T-helper 1 cell (primary cell): ENCODE data around the gene PRIMA1.

Experiments
- DNase-seq, 5 donors: peaks; one replicate each; pipeline ENCODE4 v3.0.0-alpha.2; 2012 to 2020

Gene PRIMA1

GRCh38 chr14:93752980-93753561 is 35.2 kb downstream of the PRIMA1 start:
- DNase-seq = no peak

DNA sequence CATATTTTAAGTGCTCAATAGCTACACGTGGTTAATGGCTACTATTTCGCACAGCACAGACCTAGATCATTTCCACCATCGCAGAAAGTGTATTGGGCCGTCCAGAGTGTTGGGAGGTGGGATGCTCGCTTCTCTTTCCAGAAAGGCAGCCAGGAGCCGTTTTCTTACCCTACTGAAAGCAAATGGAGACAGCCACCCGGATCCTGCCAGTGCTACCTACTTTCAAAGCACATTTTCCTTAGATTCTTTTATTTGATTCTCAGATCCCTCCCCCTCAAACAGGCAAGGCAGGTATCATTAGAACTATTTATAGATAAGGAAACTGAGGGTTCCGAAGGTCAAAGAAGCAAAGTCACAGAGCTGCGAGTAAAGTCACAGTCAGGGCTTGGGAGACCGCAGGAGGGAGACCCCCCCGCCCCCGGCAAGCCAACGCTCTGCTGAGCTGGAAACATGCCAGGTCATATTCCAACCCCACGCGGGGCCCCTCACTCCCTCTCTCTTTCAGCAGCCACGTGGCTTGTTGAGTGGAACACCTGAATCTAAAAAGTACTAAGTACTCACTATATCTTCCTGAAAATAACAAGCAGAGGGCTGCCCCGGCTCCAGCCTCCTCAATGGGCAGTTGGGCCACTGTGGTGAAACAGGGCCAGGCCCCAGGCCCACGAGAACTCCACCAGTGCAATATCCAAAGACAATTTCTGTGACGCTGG is 36.2 kb downstream of the PRIMA1 start:
- DNase-seq = no peak

DNA sequence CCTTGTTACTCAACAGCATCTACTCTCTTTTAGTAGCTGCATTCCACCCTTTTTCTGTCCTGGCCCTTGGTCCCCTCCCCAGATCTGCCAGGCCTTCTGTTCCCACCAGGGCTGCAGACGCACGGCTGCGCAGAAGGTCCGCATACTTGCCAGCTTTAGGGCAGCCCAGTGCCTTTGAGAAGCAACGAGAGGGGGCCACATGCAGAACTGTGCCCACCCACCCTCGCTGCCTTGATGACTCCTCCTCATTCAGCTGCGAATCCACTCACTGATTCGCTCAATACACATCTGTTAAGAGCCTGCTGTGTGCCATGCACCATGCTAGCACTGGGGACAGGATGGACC is 39.2 kb downstream of the PRIMA1 start:
- DNase-seq = no peak

DNA sequence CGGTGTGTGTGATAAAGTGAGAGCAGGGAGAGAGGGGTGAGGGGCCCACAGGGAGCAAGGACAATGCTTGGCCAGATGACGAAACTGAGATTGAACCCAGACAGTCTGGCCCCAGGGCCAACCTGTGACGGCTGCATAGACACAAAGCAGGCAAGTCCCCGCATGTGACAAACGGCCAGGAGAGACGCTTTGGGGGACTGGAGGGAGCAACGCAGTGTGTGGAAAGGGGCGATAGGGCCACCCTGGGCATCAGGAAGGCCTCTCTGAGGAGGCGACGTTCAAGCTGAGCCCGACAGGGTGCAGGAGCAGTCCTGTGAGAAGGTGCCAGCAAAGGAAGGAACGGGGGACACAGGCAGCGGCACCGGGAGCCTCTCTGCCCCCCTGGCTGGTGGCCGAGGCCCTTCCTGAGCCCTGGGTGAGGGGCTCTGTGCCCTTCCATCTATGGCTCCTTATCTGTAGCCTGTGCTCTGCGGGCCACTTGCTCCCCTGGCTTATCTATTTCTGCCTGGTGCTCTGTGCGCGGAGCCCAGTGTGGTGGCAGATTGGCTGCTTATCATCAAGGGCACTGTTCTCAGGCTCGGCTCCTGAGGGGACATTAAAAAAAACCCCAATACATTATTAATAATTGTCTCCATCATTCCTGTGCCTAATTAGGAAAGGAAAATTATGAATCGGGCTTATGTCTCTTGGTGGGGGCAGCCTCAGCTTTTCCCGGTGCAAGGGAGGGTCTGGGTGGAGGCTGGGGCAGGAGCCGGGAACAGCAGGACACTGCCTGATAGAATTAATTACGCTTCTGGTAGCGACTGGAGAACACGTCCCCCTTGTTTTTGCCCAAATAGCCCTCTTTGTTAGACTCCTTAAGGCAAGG is 39.8 kb downstream of the PRIMA1 start:
- no peak for DNase-seq

DNA sequence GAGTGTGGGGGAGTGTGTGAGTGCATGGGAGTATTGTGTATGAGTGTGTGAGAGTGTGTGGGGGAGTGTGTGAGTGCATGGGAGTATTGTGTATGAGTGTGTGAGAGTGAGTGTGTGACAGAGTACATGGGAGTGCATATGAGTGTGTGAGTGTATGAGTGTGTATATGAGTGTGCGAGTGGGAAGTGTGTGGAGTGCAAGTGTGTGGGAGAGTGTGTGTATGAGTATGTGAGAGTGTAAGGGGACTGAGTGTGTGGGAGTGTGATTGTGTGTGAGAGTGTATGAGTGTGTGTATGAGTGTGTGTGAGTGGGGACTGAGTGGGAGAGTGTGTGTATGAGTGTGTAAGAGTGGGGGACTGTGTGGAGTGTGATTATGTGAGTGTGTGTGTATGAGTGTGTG is 40.7 kb downstream of the PRIMA1 start:
- no peak for DNase-seq

- DNase-seq = no peak
Observed at GRCh38 chr14:93747102-93747501, 41.2 kb downstream of the PRIMA1 start.

GRCh38 chr14:93745603-93746273 is 42.5 kb downstream of the PRIMA1 start:
- DNase-seq = no peak

DNA sequence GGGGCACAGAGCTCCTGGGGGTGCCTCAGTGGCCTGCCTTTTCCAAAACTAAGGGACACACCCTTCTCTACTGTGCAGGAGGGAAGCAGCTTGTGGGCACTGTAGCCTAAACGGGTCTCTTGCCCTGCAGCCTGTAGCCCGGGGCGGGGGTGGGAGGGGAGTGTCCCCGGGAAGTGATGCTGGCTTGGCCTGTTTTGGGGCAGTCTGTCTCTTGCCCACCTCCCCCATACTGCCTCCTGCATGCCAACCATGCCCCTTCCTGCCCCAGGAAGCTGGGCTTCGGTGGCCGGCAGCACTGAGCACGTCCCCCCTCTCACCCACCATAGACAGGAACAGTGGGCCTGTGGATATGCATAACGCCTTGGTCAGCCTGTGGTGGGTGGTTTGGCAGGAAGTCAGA is 43.4 kb downstream of the PRIMA1 start:
- DNase-seq = no peak

- DNase-seq = no peak
Observed at GRCh38 chr14:93744176-93744575, 44.1 kb downstream of the PRIMA1 start.

DNA sequence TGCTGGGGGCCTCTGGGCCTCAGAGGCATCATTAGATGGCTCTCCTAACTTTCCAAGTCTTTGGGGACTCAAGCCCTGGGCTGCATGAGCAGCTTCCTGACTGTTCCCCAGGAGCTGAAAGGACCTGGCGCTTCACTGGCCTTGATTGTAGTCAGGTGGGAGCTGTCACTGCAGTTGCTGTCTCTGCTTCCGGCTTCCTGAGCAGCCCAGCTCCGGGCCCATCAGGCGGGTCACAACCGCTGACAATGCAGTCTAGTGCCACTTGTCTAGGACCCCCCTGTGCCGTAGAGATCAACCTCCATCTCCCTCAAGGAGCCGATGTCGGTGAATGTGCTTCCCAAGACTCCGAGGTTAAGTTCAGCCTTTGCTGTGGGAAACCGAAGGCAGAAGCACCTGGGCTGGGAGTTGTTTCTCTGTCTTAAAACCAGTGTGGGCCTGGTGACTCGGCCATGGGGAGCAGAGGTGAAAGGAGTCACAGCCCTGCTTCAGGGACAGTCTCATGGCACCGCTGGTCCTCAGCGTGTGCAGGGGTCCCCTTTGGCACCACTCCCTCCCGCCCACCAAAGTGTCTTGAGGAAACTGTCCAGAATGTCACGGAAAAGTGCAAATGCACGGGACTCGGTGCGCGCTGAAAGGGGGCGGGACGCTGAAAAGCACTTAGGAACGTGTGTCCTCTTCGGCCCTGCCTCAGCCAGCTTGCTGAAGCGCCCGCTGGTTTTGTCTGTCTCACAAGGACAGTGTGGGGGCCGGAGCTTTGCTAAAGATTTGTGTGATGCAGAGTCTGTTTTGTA is 44.8 kb downstream of the PRIMA1 start:
- no peak for DNase-seq

DNA sequence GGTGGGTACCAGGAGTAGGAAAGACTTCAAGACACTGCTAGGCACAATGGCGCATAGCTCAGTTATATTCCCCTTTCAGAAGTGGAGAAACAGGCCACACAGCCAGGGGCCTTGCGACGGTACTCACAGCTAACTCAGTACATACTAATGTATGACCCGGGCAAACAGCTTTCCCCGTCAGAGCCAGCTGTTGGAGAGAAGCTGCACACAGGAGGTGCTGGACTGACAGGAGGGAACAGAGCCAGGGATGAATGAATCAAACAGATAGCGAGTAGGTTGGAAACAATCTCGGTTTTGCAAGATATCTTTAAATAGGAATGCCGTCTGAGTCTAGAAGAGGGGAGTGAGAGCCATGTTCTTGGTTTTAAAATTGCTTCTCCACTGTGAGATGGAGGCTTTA is 45.5 kb downstream of the PRIMA1 start:
- DNase-seq = no peak

DNA sequence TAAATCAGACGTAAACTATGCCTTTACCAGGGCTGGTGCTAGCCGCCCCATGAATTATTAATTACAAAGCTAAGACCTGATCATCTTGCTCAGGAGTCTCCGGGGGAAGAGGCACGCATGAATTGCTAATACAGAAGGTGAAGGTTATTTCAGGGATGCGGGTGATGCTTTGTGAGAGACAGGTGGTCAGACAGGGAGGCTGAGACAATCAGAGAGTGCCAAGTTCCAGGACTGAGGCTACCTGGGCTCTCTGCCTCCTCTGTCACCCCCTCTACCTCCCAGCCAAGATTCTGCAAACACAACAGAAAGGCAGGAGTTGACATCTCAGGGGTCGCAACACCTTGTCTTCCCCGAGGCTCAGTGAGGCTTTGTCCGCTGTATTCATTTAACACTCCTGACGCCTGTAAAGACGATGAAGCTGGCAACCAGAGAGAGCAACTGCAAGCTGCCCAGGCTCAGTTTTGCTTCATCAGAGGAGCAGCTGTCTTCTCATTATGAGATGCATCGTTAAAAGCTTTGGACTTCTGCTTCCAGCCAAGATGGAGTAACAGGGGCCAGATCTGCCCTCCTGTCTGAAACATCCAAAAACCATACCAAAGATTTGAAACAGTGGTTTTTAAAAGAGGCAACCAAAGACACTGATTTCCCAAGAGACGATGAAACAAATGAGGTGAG is 46.6 kb downstream of the PRIMA1 start:
- no peak for DNase-seq

DNA sequence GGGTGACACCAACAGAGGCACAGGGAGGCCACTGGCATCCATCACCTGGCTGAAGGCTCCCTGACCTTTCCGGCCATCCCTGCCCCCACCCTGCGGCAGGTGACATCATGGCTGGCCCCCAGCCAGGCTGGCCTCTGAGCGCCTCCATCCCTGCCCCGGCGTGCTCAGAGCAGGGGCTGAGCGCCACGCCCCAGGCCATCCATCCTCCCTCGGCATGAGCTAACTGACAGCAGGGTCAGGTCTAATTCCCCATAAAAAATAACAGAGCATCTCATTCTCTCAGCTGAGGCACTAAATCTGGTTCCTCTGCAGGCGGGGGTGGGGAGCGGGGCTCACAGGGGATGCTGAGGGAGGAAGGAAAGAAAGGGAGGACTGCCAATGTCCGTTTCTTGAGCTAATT is 50.7 kb downstream of the PRIMA1 start:
- no peak for DNase-seq

DNA sequence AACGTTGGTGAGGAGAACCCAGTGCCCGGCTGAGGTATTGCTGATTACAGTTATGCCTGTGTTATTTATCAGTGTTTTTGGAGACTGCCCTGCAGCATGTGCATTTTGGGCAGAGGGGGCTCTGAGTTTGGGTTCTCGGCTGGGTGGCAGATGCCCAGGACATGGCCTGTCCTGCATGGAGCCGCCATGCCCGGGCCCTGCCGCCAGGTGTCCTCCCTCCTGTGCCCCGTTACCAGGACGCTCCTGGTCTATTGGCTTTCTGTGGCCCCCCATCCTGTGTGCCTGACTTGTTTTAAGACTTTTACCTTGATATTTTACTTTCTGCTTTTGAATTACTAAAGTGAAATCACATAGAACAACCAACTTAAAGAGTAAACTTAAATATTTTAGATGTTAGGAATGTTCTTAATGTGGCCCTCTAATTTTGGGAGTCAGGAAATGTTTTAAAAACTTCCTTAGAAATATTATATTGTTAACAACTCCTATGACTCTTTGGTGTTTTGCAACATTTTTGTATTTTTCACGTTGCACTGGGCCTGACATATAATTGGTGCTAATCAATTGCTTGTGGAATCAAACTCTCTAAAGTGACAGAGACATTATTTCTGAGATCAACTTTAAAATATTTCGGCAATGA is 51.8 kb downstream of the PRIMA1 start:
- DNase-seq = no peak

DNA sequence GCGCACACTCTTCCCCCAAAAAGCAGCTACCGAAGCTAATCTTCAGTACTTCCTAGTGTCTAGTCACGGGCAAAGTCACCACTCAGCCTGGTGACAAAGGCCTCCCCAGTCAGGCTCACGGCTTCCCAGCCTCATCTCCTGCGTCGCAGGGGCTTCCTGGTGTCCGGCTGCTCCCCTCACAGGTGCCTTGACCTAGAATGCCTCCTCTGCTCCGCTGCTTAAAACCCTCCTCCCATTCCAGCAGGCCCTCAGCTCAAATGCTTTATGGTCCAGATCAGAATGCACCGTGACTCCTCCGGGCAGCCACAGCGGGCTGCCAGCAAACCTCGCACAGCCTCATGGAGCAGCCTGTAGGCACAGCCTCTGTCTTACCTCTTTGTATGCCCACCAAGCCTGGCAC is 53.1 kb downstream of the PRIMA1 start:
- no peak for DNase-seq

DNA sequence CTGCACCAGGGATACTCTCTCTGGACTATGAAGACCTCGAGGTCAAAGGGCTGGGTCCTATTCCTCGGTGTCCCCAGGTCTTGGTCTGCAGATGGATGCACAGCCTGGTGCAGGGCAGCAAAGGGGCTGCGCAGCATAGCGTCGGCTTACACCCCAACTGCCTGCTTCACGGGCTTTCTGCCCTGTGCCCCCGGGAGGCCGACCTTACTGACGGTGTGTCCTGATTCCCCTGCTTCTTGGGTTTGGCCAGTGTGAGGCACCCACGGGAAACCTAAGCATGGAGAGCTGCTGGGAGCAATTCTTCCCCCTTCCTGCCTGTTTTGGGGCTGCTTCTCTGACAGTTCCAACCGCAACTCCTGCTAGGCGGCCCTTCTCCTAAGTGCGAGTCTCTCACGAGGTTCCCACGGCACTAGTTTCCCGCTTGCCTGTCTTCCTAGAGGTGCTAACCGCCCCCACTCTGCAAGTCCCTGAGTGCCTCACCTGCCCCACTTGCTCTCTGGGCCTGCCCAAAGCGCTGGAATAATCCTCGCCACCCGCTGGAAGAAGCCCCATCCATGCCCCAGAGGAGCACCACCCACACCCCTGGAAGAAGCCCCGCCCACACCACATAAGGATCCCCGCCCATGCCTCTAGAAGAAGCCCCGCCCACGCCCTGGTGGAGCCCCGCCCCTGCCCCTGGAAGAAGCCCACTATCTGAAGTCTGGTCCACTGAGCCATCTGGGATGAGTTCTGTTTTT is 54.0 kb downstream of the PRIMA1 start:
- no peak for DNase-seq

- DNase-seq = no peak
Observed at GRCh38 chr14:93733631-93734030, 54.7 kb downstream of the PRIMA1 start.

DNA sequence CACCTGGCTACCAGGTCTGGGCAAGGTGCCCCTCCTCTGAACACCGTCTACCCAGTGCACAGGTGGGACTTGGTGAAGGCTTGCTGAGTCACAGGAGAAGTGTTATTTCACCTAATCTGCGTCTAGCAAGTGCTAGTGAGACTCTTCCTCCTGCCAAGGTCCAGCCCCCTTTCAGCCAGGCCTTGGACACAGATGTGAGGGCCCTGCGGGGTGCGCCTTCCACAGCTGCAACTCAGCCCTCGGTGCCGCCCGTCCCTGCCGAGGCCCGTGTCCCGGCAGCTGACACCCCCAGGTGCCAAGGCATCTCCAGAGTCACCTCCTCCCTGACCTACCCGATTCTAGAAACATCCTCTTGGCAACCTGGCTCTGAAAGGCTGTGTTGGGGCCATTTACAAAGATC is 55.1 kb downstream of the PRIMA1 start:
- no peak for DNase-seq

- DNase-seq = no peak
Observed at GRCh38 chr14:93732524-93732923, 55.8 kb downstream of the PRIMA1 start.

DNA sequence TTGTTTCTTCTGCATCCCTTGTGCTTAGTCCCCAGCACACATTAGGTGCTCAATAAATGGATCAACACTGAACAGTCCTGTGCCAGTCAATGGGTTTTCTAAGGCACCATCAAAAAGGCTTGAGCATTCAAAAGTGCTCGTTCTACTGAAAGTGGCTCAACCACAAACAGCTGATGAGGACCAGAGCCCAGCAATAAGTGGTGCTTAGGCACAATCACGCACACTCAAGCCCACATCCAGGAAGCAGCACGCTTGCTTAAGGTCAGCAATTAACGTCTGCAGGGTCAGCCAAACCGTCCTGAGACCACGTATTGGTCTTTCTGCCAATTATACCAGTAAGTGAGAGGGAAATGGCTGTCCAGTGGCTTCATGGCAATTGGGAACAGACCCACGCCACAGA is 56.5 kb downstream of the PRIMA1 start:
- DNase-seq = no peak

DNA sequence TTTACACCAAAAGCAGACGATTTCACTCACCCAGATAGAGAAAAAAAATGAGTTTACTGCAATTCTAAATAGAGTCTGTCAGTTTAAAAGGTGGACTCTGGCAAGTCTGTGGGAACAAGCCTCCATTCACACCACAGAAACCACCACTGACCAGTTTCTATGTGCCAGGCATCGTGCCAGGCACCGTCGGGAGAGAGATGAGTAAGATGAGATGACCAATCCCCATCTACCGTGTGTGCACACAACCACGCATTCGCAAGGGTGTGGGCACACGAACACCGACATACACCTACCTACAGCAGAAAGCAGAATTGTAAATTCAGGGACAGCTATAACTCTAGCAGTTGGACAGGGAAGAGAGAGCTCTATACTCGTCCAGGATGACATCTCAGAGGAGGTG is 58.3 kb downstream of the PRIMA1 start:
- DNase-seq = no peak
